ENCODE data around the gene FRG2B.
"Not testable (repeated sequence)": the region's sequence is repeated elsewhere in the genome, so short reads cannot be mapped to it uniquely, and the experiment has no call there.

FRG2B gene

DNA sequence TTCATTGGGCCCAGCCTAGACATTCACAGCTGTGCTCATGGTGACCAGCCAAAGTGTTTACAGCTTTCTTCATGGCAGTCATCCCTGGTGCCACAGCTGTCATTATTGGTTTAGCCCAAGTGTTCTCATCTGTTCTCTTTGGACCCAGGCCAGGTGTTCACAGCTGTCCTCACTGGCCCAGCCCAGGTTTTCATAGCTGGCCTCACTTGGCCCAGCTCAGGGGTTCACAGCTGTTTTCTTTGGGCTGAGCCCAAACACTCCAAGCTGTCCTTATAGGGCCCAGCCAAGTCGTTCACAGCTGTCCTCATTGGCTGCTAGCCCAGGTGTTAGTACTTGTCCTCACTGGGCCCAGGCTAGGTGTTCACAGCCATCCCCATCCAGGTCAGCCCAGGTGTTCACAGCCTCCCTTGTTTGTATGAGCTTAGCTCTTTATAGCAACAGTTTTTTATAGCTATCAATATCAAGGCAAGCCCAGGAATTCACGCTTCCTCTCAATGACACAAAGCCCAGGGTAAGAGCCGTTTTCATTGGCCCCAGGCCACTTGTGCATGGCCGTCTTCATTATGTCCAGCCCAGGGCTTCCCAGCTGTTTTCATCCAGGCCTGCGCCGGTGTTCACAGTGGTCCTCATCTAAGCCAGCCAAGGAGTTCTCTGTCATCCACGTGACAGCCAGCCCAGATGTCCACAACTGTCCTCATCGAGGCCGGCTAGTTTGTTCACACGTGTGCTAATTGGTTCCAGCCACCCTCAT lies 11.6 kb downstream of the FRG2B start:
- peaks cover 3% of the 10 kb centered on the region for H3K9me3 Mint-ChIP-seq
- no peak for ATAC-seq
- H3K27ac Mint-ChIP-seq, result no peak overlapping the region
- no peak overlapping the region for H3K4me3 Mint-ChIP-seq
- peaks cover 34% of the 10 kb centered on the region for H3K27me3 Mint-ChIP-seq
- H3K4me1 Mint-ChIP-seq, result no peaks in the 10 kb centered on the region
- no peaks in the 10 kb centered on the region for H3K36me3 Mint-ChIP-seq

DNA sequence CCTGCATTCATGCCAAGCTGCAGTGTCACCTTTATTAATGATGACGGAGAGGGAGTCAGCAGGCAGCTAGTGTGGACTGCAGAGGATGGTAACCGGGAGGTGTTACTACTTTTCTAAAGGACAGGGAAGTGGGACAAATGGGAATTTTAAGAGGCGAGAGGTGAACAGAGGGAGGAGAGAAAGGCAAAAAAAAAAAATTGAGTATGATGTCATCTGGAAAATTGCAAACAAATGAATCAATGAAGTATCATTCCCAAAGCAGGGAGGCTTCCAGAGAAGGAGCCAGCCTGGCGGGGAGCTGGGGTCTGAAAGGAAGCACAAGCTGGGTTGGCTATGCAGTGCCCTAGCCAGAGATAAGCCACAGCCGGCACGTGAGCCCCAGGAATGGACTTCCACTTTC lies 12.9 kb downstream of the FRG2B start:
- Mint-ChIP-seq H3K27ac (no peak overlapping the region), H3K4me3 (no peak overlapping the region), H3K36me3 (no peaks in the 10 kb centered on the region), H3K9me3 (peaks cover 3% of the 10 kb centered on the region), H3K4me1 (no peaks in the 10 kb centered on the region), H3K27me3 (peaks cover 34% of the 10 kb centered on the region)
- ATAC-seq, result no peak

DNA sequence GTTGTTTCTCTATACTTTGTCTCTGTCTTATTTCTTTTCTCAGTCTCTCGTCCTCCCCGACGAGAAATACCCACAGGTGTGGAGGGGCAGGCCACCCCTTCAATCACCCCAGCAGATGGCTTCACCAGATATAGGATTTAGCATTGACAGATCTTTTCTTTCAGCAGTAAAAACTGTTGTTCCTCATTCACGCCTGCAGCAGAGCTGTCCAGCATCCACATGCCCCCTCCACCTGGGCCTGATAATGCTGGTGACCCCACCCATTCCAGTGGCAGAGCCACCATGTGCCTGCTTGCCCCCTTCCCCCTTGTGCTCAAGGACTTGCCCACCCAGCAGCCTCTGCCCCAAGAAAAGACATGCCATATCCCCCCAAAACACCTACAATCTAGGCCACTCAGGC lies 15.5 kb downstream of the FRG2B start:
- Mint-ChIP-seq H3K36me3 (no peaks in the 10 kb centered on the region), H3K4me3 (no peak overlapping the region), H3K4me1 (no peaks in the 10 kb centered on the region), H3K27ac (no peak overlapping the region), H3K27me3 (peaks cover 52% of the 10 kb centered on the region), H3K9me3 (peaks cover 3% of the 10 kb centered on the region)
- ATAC-seq, result no peak

DNA sequence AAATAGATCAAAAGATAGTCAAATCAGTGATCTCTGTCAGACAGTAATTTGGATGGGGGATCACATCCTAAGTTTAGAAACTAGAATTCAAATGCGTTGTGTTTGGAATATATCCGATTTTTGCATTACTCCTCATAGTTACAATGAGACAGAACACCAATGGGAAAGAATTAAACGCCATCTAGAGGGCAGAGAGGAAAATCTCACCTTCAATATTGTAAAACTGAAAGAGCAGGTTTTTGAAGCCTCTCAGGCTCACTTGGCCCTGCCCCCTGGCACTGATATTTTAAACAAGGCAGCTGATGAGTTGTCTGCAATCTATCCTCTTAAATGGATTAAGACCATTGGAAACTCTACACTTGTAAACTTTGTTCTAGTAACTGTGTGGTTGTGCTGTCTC lies 17.7 kb downstream of the FRG2B start:
- no peak overlapping the region for H3K4me3 Mint-ChIP-seq
- H3K9me3 Mint-ChIP-seq, result peaks cover 3% of the 10 kb centered on the region
- H3K36me3 Mint-ChIP-seq, result no peaks in the 10 kb centered on the region
- H3K4me1 Mint-ChIP-seq, result no peaks in the 10 kb centered on the region
- no peak for ATAC-seq
- H3K27ac Mint-ChIP-seq, result no peak overlapping the region
- peaks cover 73% of the 10 kb centered on the region for H3K27me3 Mint-ChIP-seq

DNA sequence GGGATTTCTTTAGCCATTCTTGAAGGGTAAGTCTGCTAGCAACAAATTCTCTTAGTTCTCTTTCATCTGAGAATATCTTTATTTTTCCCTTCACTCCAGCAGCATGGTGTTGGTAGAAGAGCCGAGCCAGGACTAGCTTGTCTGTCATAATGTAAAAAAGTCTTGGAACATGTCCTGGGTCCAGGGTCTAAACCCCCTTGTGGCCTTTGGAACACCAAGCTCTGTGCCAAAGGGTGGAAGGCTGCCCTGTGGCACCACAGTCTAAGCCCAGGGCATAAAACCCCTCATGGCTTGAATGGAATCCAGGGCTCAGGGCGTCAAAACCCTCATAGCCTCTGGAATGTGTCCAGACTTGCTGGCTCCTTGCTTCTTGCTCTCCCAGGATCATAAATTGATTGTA lies 23.2 kb downstream of the FRG2B start:
- H3K27me3 Mint-ChIP-seq, result peaks cover 89% of the 10 kb centered on the region
- not testable (repeated sequence) for H3K4me3 Mint-ChIP-seq, H3K4me1 Mint-ChIP-seq, H3K36me3 Mint-ChIP-seq, H3K27ac Mint-ChIP-seq, ATAC-seq, H3K9me3 Mint-ChIP-seq

DNA sequence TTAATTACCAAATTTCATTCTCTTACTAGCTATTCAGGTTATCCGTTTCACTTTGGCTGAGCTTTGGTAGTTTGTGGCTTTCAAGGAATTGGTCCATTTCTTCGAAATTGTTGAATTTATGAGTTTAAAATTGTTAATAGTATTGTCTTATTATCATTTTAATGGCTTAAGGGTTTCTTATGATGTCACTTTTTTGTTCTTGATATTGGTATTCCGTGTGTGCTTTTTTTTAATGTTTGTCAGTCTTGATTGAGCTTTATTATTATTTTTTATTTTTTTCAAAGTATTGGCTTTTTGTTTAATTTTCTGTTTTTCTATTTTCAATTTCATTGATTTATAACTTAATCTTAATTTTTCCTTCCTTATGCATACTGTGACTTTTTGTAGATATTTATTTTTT lies 25.9 kb downstream of the FRG2B start:
- Mint-ChIP-seq H3K4me3 (no peak overlapping the region), H3K27me3 (peaks cover 97% of the 10 kb centered on the region), H3K36me3 (no peaks in the 10 kb centered on the region), H3K4me1 (no peaks in the 10 kb centered on the region), H3K9me3 (no peaks in the 10 kb centered on the region), H3K27ac (no peak overlapping the region)
- no peak for ATAC-seq

DNA sequence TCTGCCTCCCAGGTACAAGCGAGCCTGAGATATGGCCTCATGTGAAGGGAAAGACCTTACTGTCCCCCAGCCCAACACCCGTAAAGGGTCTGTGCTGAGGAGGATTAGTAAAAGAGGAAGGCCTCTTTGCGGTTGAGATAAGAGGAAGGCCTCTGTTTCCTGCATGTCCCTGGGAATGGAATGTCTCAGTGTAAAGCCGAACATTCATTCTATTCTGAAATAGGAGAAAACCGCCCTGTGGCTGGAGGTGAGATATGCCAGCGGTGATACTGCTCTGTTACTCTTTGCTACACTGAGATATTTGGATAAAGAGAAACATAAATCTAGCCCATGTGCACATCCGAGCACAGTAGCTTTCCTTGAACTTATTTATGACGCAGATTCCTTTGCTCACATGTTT lies 26.7 kb downstream of the FRG2B start:
- H3K36me3 Mint-ChIP-seq, H3K27ac Mint-ChIP-seq, H3K4me3 Mint-ChIP-seq, H3K4me1 Mint-ChIP-seq, ATAC-seq, H3K9me3 Mint-ChIP-seq: not testable (repeated sequence)
- peaks cover 95% of the 10 kb centered on the region for H3K27me3 Mint-ChIP-seq

DNA sequence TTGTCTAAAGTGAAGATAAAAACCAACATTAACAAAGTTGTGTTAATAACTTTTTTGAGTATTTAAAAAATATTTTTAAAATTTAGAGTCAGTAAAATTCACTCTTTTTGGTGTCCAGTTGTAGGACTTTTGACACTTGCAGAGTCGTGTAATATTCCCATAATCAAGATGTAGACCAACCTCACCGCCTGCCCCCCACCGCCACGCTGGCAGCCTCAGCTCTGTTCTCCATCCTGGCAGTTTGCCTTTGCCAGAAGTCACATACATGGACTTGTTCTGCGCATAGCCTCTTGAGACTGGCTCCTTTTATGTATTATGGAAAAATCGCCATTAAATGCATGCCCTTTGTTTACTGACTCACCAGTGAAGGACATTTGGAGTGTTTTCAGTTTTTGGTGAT lies 33.9 kb downstream of the FRG2B start:
- H3K4me3 Mint-ChIP-seq, result no peak overlapping the region
- H3K36me3 Mint-ChIP-seq, result no peaks in the 10 kb centered on the region
- ATAC-seq, result no peak
- H3K27ac Mint-ChIP-seq, result no peak overlapping the region
- H3K9me3 Mint-ChIP-seq, result no peaks in the 10 kb centered on the region
- peaks cover 62% of the 10 kb centered on the region for H3K27me3 Mint-ChIP-seq
- H3K4me1 Mint-ChIP-seq, result no peaks in the 10 kb centered on the region

DNA sequence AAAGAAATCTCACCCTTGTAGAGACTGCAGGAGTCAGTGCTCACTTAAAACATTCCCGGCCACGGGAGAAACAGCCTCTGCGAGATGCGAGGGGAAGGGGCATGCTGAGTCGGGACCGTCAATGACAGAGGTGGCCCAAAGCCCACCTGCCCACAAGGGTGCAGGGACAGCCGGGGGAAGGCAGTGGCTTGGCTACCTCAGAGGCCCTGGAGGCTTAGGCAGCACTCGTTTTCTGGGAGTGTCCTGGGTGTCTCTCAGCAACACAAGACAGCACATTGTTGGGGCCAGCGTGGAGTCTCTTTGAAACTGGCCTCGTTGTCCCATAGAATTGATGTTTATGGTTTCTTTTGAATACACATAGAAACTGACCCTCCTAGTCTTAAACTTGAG lies 35.6 kb downstream of the FRG2B start:
- H3K36me3 Mint-ChIP-seq, result no peaks in the 10 kb centered on the region
- H3K9me3 Mint-ChIP-seq, result no peaks in the 10 kb centered on the region
- no peak overlapping the region for H3K27ac Mint-ChIP-seq
- no peaks in the 10 kb centered on the region for H3K4me1 Mint-ChIP-seq
- H3K27me3 Mint-ChIP-seq, result peaks cover 45% of the 10 kb centered on the region
- no peak for ATAC-seq
- no peak overlapping the region for H3K4me3 Mint-ChIP-seq

DNA sequence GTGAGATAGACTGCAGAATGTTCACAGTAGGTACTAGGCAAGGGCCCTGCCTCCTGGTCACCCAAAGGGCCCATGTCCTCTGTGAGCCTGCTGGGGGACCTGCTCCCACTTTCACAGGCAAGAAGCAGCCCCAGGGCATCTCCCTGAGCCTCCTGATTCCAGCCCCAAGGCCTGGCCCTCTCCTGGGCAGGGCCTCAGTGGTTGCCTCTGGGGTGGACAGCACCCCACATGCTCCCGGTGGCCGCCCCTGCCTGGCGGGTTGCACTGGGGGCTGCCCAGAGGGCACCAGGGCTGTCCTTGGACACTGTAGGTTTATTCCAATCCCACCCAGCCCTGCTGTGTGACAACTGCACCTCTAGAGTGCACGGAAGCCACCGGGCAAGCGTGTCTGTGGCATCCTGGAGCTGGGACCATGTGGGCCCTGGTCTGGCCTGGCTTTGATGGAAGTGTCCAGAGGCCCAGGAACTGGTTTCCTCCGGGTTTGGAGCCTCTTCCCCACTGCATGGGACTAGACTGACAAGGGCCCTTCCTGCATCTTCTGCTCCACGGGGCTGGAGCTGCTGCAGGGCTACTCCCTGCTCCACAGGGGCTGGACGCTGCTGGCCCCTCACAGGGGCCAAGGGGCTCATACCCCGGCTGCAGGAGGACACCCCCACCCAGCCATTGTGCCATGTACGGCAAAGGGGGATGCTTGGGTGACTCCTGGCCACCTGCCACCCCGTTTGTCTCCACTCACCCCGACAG lies 36.2 kb downstream of the FRG2B start:
- H3K4me1 Mint-ChIP-seq, result no peaks in the 10 kb centered on the region
- peaks cover 39% of the 10 kb centered on the region for H3K27me3 Mint-ChIP-seq
- H3K9me3 Mint-ChIP-seq, result no peaks in the 10 kb centered on the region
- peak; percentile 48 for ATAC-seq
- no peaks in the 10 kb centered on the region for H3K36me3 Mint-ChIP-seq
- H3K4me3 Mint-ChIP-seq, result no peak overlapping the region
- H3K27ac Mint-ChIP-seq, result no peak overlapping the region

DNA sequence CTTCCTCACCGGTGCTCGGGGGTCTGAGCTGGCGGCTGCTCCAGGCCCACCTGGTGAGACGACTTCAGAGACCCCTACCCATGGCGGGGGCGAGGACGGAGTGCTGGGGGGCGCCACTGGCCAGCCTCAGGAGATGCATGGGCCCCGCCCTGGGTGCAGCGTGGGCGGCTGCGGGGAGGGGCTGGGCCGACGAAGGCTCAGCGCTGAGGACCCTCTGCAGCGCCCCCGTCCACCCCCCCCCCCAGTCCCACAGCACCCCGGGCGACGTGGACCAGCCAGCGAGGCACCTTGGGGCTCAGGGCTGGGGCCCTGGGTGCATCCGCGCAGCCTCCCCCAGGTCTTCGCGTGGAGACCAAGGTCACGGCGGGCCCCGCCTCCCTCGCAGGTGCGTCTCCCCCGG lies 49.6 kb downstream of the FRG2B start:
- H3K36me3 Mint-ChIP-seq, H3K27me3 Mint-ChIP-seq, H3K27ac Mint-ChIP-seq, H3K4me3 Mint-ChIP-seq, H3K4me1 Mint-ChIP-seq: not testable (repeated sequence)
- ATAC-seq, result peak; percentile 51
- H3K9me3 Mint-ChIP-seq, result peaks cover 22% of the 10 kb centered on the region
